OCI-LY3 (cell line): Measurements from ENCODE around the gene POMT2.

ENCODE experiments used
- EZH2phosphoT487 ChIP-seq: fragments of 200-600 bp; shearing (Covaris generic); IDR thresholded peaks from 2 replicates; pipeline ENCODE4 v1.6.1; 2018; ENCODE audit warnings: antibody characterized with exemption, mixed run types, low read depth
- TF ChIP-seq, protein P1 (sequence below): fragments of 200-600, 300-600 bp; sonication (generic); IDR thresholded peaks from 2 replicates; pipeline ENCODE4 v1.5.1; 2014; ENCODE audit warnings: antibody characterized with exemption, low read length, low read depth

DNA sequence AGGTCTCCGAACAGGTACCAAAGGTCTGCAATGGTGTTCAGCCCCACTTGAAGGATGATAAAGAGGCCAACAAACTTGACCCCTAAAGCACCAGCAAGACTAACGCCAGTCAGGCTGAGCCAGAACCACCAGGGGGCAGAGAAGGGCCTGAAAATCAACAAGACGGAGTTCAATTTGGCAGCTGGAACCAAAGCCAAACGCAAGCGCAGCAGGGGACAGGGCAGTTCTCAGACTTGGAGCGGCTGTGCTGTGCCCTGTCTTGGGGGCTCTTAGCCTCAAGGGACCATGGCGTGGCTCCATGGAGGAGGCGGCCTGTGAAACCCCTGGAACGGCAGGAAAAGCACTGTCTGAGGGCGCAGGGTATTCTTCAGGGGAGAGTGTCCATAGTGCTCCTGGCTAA lies 19.6 kb downstream of the POMT2 start:
- no peak for TF ChIP-seq EZH2phosphoT487
- TF ChIP-seq, protein P1, sequence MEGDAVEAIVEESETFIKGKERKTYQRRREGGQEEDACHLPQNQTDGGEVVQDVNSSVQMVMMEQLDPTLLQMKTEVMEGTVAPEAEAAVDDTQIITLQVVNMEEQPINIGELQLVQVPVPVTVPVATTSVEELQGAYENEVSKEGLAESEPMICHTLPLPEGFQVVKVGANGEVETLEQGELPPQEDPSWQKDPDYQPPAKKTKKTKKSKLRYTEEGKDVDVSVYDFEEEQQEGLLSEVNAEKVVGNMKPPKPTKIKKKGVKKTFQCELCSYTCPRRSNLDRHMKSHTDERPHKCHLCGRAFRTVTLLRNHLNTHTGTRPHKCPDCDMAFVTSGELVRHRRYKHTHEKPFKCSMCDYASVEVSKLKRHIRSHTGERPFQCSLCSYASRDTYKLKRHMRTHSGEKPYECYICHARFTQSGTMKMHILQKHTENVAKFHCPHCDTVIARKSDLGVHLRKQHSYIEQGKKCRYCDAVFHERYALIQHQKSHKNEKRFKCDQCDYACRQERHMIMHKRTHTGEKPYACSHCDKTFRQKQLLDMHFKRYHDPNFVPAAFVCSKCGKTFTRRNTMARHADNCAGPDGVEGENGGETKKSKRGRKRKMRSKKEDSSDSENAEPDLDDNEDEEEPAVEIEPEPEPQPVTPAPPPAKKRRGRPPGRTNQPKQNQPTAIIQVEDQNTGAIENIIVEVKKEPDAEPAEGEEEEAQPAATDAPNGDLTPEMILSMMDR = peak; percentile 90
